ENCODE results near the gene MYOG. TPM values are rescaled to one million over a fixed set of nuclear protein-coding genes. Genes with fewer than 3 reads are reported as not detected.

The MYOG gene
- total RNA-seq, 1 experiment from 2014 or later: not detected

DNA sequence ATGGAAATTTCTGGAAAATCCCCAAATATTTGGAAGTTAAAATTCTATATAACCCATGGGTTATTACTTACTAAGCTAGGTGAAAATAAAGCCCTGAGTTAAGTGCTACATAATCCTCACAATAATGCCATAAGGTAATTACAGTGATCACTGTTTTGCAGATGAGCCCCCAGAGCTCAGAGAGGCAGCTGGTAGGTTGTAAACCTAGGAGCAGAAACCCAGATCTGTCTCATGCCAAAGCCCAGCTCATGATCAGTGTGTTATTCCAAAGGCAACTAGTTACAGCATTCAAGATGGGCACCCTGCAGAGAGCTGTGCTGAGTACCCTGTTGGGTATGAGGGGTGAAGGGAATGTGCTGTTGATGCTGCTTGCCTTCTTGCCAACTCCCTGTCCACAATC, 10.8 kb upstream of the MYOG start:
- Histone ChIP-seq H3K9me3 (peaks cover 9% of the 10 kb centered on the region), H3K4me1 (no peaks in the 10 kb centered on the region), H3K36me3 (ENCODE audit: control insufficient read depth, insufficient read depth, low read length) (no peaks in the 10 kb centered on the region), H3K4me3 (ENCODE audit: low read depth, low read length) (no peak overlapping the region), H3K27me3 (replicated peaks; ENCODE audit: control insufficient read depth, insufficient read depth, low read length) (no peaks in the 10 kb centered on the region)
- BruUV-seq (replicated peaks): no TSS peak
- H3K4me1 Mint-ChIP-seq (ENCODE audit: low read depth, unreplicated experiment): no peaks in the 10 kb centered on the region
- H3K27me3 Mint-ChIP-seq (ENCODE audit: insufficient read depth, unreplicated experiment): no peaks in the 10 kb centered on the region
- ChIA-PET POLR2A (no interaction called here), CTCF (interaction anchor here (0.9 kb wide), 1 partner anchor 61 kb away, joined by 3 read pairs; no protein-coding TSS in a partner anchor)
- no peak overlapping the region for H3K27ac Mint-ChIP-seq (ENCODE audit: unreplicated experiment)
- no peak overlapping the region for H3K4me3 Mint-ChIP-seq (ENCODE audit: unreplicated experiment)
- no peaks in the 10 kb centered on the region for H3K36me3 Mint-ChIP-seq (ENCODE audit: insufficient read depth, unreplicated experiment)
- TF ChIP-seq, protein P1, sequence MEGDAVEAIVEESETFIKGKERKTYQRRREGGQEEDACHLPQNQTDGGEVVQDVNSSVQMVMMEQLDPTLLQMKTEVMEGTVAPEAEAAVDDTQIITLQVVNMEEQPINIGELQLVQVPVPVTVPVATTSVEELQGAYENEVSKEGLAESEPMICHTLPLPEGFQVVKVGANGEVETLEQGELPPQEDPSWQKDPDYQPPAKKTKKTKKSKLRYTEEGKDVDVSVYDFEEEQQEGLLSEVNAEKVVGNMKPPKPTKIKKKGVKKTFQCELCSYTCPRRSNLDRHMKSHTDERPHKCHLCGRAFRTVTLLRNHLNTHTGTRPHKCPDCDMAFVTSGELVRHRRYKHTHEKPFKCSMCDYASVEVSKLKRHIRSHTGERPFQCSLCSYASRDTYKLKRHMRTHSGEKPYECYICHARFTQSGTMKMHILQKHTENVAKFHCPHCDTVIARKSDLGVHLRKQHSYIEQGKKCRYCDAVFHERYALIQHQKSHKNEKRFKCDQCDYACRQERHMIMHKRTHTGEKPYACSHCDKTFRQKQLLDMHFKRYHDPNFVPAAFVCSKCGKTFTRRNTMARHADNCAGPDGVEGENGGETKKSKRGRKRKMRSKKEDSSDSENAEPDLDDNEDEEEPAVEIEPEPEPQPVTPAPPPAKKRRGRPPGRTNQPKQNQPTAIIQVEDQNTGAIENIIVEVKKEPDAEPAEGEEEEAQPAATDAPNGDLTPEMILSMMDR (IDR thresholded peaks at IDR 0.05; ENCODE audit: insufficient read depth in 1 of 2, low read depth in 1 of 2, low read length in 1 of 2, severe bottlenecking in 1 of 2, unreplicated experiment in 1 of 2): no peak
- H3K9me3 Mint-ChIP-seq (ENCODE audit: unreplicated experiment): peaks cover 29% of the 10 kb centered on the region
- DNase-seq: no peak
- intact Hi-C loops (cut with micrococcal nuclease; ENCODE audit: unreplicated experiment): no loop called here

DNA sequence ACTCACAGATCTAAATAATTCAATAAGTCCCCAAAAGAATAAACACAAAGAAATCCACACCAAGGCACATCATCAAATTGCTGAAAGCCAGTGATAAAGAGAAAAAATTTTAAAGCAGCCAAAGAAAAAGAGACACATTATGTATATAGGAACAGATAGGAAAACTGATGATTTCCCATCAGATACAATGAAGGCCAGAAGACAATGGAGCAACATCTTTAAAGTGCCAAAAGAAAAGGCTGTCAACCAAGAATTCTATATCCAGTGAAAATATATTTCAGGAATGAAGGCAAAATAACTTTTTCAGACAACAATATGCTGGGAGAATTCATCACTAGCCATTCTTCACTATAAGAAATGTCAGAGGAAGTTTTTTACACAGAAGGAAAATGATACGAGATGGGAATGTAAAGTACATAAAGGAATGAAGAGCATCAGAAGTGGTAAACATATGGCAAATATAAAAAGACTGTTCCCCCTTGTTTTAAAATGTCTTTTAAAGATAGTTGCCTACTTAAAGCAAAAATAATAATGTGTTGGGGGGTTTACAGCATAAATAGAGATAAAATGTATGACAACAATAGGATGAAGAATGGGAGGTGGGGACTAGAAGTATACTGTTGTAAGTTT, 9.4 kb upstream of the MYOG start:
- BruUV-seq (replicated peaks): no TSS peak
- Histone ChIP-seq H3K9me3 (peaks cover 9% of the 10 kb centered on the region), H3K4me1 (no peaks in the 10 kb centered on the region), H3K27me3 (replicated peaks; ENCODE audit: control insufficient read depth, insufficient read depth, low read length) (no peaks in the 10 kb centered on the region), H3K4me3 (ENCODE audit: low read depth, low read length) (no peak overlapping the region), H3K36me3 (ENCODE audit: control insufficient read depth, insufficient read depth, low read length) (no peaks in the 10 kb centered on the region)
- no peak for DNase-seq
- peaks cover 29% of the 10 kb centered on the region for H3K9me3 Mint-ChIP-seq (ENCODE audit: unreplicated experiment)
- intact Hi-C loops (cut with micrococcal nuclease; ENCODE audit: unreplicated experiment): no loop called here
- POLR2A ChIA-PET: no interaction called here
- TF ChIP-seq, protein P1 (IDR thresholded peaks at IDR 0.05; ENCODE audit: insufficient read depth in 1 of 2, low read depth in 1 of 2, low read length in 1 of 2, severe bottlenecking in 1 of 2, unreplicated experiment in 1 of 2): no peak
- H3K36me3 Mint-ChIP-seq (ENCODE audit: insufficient read depth, unreplicated experiment): no peaks in the 10 kb centered on the region
- no peak overlapping the region for H3K27ac Mint-ChIP-seq (ENCODE audit: unreplicated experiment)
- peaks cover 3% of the 10 kb centered on the region for H3K27me3 Mint-ChIP-seq (ENCODE audit: insufficient read depth, unreplicated experiment)
- CTCF ChIA-PET: no interaction called here
- no peak overlapping the region for H3K4me3 Mint-ChIP-seq (ENCODE audit: unreplicated experiment)
- no peaks in the 10 kb centered on the region for H3K4me1 Mint-ChIP-seq (ENCODE audit: low read depth, unreplicated experiment)

DNA sequence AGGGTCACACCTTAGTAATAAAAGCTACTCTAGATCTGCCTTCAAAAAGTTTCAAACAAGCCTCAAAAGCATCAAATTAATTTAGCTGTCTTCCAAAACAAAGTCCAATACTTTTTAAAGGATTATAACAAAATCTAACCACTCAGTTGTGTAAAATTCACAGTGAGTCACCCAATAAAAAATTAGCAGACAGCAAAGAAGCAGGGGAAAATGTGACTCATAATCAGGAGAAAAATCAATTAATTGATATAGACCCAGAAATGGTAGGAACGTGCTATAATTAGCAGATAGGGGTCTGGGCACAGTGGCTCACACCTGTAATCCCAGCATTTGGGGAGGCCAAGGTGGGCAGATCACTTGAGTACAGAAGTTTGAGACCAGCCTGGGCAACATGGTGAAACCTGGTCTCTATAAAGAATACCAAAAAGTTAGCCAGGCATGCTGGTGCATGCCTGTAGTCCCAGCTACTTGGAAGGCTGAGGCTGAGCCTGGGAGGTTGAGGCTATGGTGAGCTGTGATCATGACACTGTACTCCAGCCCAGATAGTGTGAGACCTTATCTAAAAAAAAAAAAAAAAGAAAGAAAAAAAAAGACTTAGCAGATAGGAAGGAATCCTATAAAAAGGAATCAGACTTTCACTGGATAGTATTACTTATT, 8.1 kb upstream of the MYOG start:
- CTCF ChIA-PET: no interaction called here
- Mint-ChIP-seq H3K4me1 (ENCODE audit: low read depth, unreplicated experiment) (no peaks in the 10 kb centered on the region), H3K36me3 (ENCODE audit: insufficient read depth, unreplicated experiment) (no peaks in the 10 kb centered on the region), H3K27ac (ENCODE audit: unreplicated experiment) (no peak overlapping the region), H3K9me3 (ENCODE audit: unreplicated experiment) (peaks cover 29% of the 10 kb centered on the region), H3K4me3 (ENCODE audit: unreplicated experiment) (no peak overlapping the region), H3K27me3 (ENCODE audit: insufficient read depth, unreplicated experiment) (peaks cover 3% of the 10 kb centered on the region)
- H3K36me3 ChIP-seq (ENCODE audit: control insufficient read depth, insufficient read depth, low read length): no peaks in the 10 kb centered on the region
- intact Hi-C loops (cut with micrococcal nuclease; ENCODE audit: unreplicated experiment): no loop called here
- POLR2A ChIA-PET: no interaction called here
- H3K9me3 ChIP-seq: peaks cover 9% of the 10 kb centered on the region
- BruUV-seq (replicated peaks): no TSS peak
- H3K4me3 ChIP-seq (ENCODE audit: low read depth, low read length): no peak overlapping the region
- DNase-seq: no peak
- H3K27me3 ChIP-seq (replicated peaks; ENCODE audit: control insufficient read depth, insufficient read depth, low read length): no peaks in the 10 kb centered on the region
- H3K4me1 ChIP-seq: no peaks in the 10 kb centered on the region
- TF ChIP-seq, protein P1 (IDR thresholded peaks at IDR 0.05; ENCODE audit: insufficient read depth in 1 of 2, low read depth in 1 of 2, low read length in 1 of 2, severe bottlenecking in 1 of 2, unreplicated experiment in 1 of 2): no peak

Data from Caco-2 (cell line).